Erythroblast (primary cell): ENCODE results near the gene NCBP2.

Source experiments
- GATA1 ChIP-seq: IDR thresholded peaks from 2 replicates; pipeline ENCODE4 v1.6.1; 2011; ENCODE audit warnings: low read depth, mild to moderate bottlenecking, control low read depth, low read length, moderate library complexity
- POLR2A ChIP-seq: IDR thresholded peaks from 2 replicates; pipeline ENCODE4 v1.6.1; 2011; ENCODE audit warnings: mild to moderate bottlenecking, low read length

DNA sequence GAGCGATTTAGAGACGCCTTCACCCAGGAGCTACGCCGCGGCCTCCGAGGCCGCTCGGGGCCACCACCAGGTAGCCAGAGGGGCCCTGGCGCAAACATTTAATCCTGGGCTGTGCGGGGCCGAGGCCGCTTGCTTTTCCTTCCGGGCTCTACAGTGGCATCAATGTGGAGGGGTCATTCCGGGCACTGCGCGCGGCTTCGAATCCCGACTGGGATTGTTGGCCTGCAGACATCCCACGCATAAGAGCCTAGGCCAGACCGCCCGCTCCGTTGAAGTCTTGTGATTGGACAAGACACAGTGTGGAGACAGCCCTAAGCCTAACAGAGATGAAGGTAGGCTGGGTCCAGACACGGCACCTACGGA is 568 bp upstream of the NCBP2 start:
- no peak for TF ChIP-seq POLR2A
- no peak for TF ChIP-seq GATA1
